ENCODE data around the gene TXNDC8. TPM values are rescaled to one million over a fixed set of nuclear protein-coding genes. Genes with fewer than 3 reads are reported as not detected.

TXNDC8 gene
- not detected in 2 replicates for total RNA-seq (2016; rRNA removed; fragmentation: Illumina TruSeq; extraction: Trizol)
- total RNA-seq (2016; cell fraction: cytosol; rRNA removed; fragmentation: Illumina TruSeq; extraction: Trizol; ENCODE audit: low read depth) = not detected in 2 replicates
- total RNA-seq (2016; cell fraction: insoluble cytoplasmic fraction; rRNA removed; fragmentation: Illumina TruSeq; extraction: Trizol) = not detected in 2 replicates
- not detected in 2 replicates for total RNA-seq (2016; cell fraction: membrane; rRNA removed; fragmentation: Illumina TruSeq; extraction: Trizol)
- total RNA-seq (2016; cell fraction: nucleus; rRNA removed; fragmentation: Illumina TruSeq; extraction: Trizol) = not detected in 2 replicates
- not detected in 2 replicates for polyA plus RNA-seq (2011; rRNA removed)
- not detected in 2 replicates for polyA plus RNA-seq (2011; cell fraction: cytosol; rRNA removed)
- polyA plus RNA-seq (2011; cell fraction: nucleus; rRNA removed) = not detected in 2 replicates
- not detected in 2 replicates for polyA plus RNA-seq (2012)
- not detected in 2 replicates for polyA plus RNA-seq (2016; cell fraction: cytosol; fragmentation: Illumina TruSeq; extraction: Trizol; ENCODE audit: low read depth)
- polyA plus RNA-seq (2016; cell fraction: insoluble cytoplasmic fraction; fragmentation: Illumina TruSeq; extraction: Trizol; ENCODE audit: low read depth) = not detected in 2 replicates
- not detected in 2 replicates for polyA plus RNA-seq (2016; cell fraction: membrane; fragmentation: Illumina TruSeq; extraction: Trizol; ENCODE audit: low read depth)
- not detected in 2 replicates for polyA plus RNA-seq (2016; cell fraction: nucleus; fragmentation: Illumina TruSeq; extraction: Trizol; ENCODE audit: insufficient read depth, low read depth)
- not detected in 2 replicates for polyA minus RNA-seq (2011; rRNA and poly(A)+ RNA removed; ENCODE audit: low replicate concordance)
- not detected in 2 replicates for polyA minus RNA-seq (2011; cell fraction: cytosol; rRNA and poly(A)+ RNA removed)
- polyA minus RNA-seq (2011; cell fraction: nucleus; rRNA and poly(A)+ RNA removed) = not detected in 2 replicates
- Bru-seq, nascent RNA = percentile 11 among the genes with signal in this experiment
- not detected for BruChase-seq, experiment 1, labeled RNA remaining after a 6-hour chase
- BruChase-seq, experiment 2, labeled RNA remaining after a 2-hour chase = percentile 0 among the genes with signal in this experiment
- long read RNA-seq, experiment 1 = 0 reads
- long read RNA-seq, experiment 2 = 0 reads

GRCh38 chr9:110337727-110338126, at the start of gene TXNDC8:
Gene TXNDC8, minus strand, starts transcription at chr9:110337863.
- ChIA-PET POLR2A (no interaction called here), CTCF (ENCODE audit: low intra/inter-chr PET ratio, low total read pairs) (no interaction called here)
- Histone ChIP-seq H2AFZ (ENCODE audit: low read length) (no peak within 1 kb of the TSS), H4K20me1 (ENCODE audit: insufficient read depth, low read length) (no peaks in the 10 kb centered on the region), H3K79me2 (ENCODE audit: insufficient read depth, low read length) (no peaks in the 10 kb centered on the region), H3K9me3 (ENCODE audit: low read length) (no peaks in the 10 kb centered on the region), H3K36me3 (replicated peaks in 1 of 2; ENCODE audit: control insufficient read depth in 1 of 2, insufficient read depth in 2 of 2, low read length in 2 of 2) (no peaks in the 10 kb centered on the region), H3K27ac (ENCODE audit: extremely low read length, insufficient read depth, low read length) (no peak within 1 kb of the TSS), H3K4me3 (replicated peaks in 1 of 3; ENCODE audit: insufficient read depth in 1 of 3, low read depth in 2 of 3, low read length in 3 of 3) (no peak within 1 kb of the TSS), H3K4me2 (ENCODE audit: low read depth, low read length) (no peak within 1 kb of the TSS), H3K9ac (ENCODE audit: insufficient read depth, low read depth, low read length) (no peak within 1 kb of the TSS), H3K4me1 (ENCODE audit: insufficient read depth, low read length) (no peaks in the 10 kb centered on the region), H3K27me3 (ENCODE audit: control insufficient read depth in 1 of 2, insufficient read depth in 2 of 2, low read length in 2 of 2) (no peaks in the 10 kb centered on the region)
- in situ Hi-C loops (cut with HindIII; ENCODE audit: extremely low pct_ligation_motif_present, low pct_unique_long_range_greater_than_20kb) = no loop called here
- TF ChIP-seq CREB1 (IDR thresholded peaks at IDR 0.05) = peak; percentile 29; the same call in 1 of the 2 replicates
- TF ChIP-seq CREB1 (CRISPR knock-in tag; IDR thresholded peaks at IDR 0.05) = no peak
- peak; percentile 57 for TF ChIP-seq ATF7 (IDR thresholded peaks at IDR 0.05)
- TF ChIP-seq ATF7 (CRISPR knock-in tag; IDR thresholded peaks at IDR 0.05) = no peak
- no peak for TF ChIP-seq PLRG1 (conservative IDR thresholded peaks at IDR 0.05)
- FAIRE-seq (no peak), ATAC-seq (no peak), DNase-seq (ENCODE audit: low spot score) (no peak)
- 50% methylated on average over 1 of the region's 1 CpG for WGBS (ENCODE audit: low lambda C conversion rate)
- no TSS peak for BruUV-seq (replicated peaks)
- intact Hi-C loops (cut with micrococcal nuclease; ENCODE audit: unreplicated experiment) = no loop called here

- no CpG with 5 or more reads among the region's 6 CpGs for WGBS (ENCODE audit: low lambda C conversion rate)
- TF ChIP-seq ZNF275 (CRISPR knock-in tag; IDR thresholded peaks at IDR 0.05; ENCODE audit: borderline replicate concordance) = no peak
- no peak for TF ChIP-seq ZIK1 (CRISPR knock-in tag; IDR thresholded peaks at IDR 0.05; ENCODE audit: borderline replicate concordance, low read depth)
- TF ChIP-seq LRRFIP1 (CRISPR knock-in tag; conservative IDR thresholded peaks at IDR 0.05) = no peak
- TF ChIP-seq TRIM22 (IDR thresholded peaks at IDR 0.05) = no peak
- no peak for TF ChIP-seq ZNF850 (CRISPR knock-in tag; conservative IDR thresholded peaks at IDR 0.05)
Measured at GRCh38 chr9:110383491-110383890, 45.8 kb upstream of the TXNDC8 start.

More at GRCh38 chr9:110383491-110383890, 45.8 kb upstream of the TXNDC8 start:
- no peak overlapping the region for H3K4me2 ChIP-seq (ENCODE audit: low read depth, low read length)
- intact Hi-C loops (cut with micrococcal nuclease; ENCODE audit: unreplicated experiment) = no loop called here
- in situ Hi-C loops (cut with HindIII; ENCODE audit: extremely low pct_ligation_motif_present, low pct_unique_long_range_greater_than_20kb) = no loop called here
- no peaks in the 10 kb centered on the region for H3K4me1 ChIP-seq (ENCODE audit: insufficient read depth, low read length)
- POLR2A ChIA-PET = no interaction called here
- no peaks in the 10 kb centered on the region for H3K9me3 ChIP-seq (ENCODE audit: low read length)
- no peak overlapping the region for H2AFZ ChIP-seq (ENCODE audit: low read length)
- CTCF ChIA-PET (ENCODE audit: low intra/inter-chr PET ratio, low total read pairs) = no interaction called here
- no peak overlapping the region for H3K9ac ChIP-seq (ENCODE audit: insufficient read depth, low read depth, low read length)
- no peak for DNase-seq (ENCODE audit: low spot score)
- no peak for FAIRE-seq
- no peak overlapping the region for H3K27ac ChIP-seq (ENCODE audit: extremely low read length, insufficient read depth, low read length)
- H3K4me3 ChIP-seq (replicated peaks in 1 of 3; ENCODE audit: insufficient read depth in 1 of 3, low read depth in 2 of 3, low read length in 3 of 3) = no peak overlapping the region
- H3K36me3 ChIP-seq (replicated peaks in 1 of 2; ENCODE audit: control insufficient read depth in 1 of 2, insufficient read depth in 2 of 2, low read length in 2 of 2) = no peaks in the 10 kb centered on the region
- no TSS peak for BruUV-seq (replicated peaks)
- H3K27me3 ChIP-seq (ENCODE audit: control insufficient read depth in 1 of 2, insufficient read depth in 2 of 2, low read length in 2 of 2) = 0 out of 5 replicates have a peak, but pooled peaks cover 0 to 3% of the 10 kb centered on the region in 2 experiments
- no peak for ATAC-seq
- H4K20me1 ChIP-seq (ENCODE audit: insufficient read depth, low read length) = no peaks in the 10 kb centered on the region
- H3K79me2 ChIP-seq (ENCODE audit: insufficient read depth, low read length) = no peaks in the 10 kb centered on the region

Measured in HepG2 (cell line).